Epidermal melanocyte (primary cell): Measurements from ENCODE around the gene ZNF341.
"Not testable (repeated sequence)": the region's sequence is repeated elsewhere in the genome, so short reads cannot be mapped to it uniquely, and the experiment has no call there.

Experiments
- DNase-seq: peaks from one replicate; pipeline ENCODE4 v3.0.0; 2011; ENCODE audit warnings: low spot score; ENCODE audit not compliant: insufficient read length

ZNF341 gene

GRCh38 chr20:33792598-33792989 is 60.8 kb downstream of the ZNF341 start:
- DNase-seq = not testable (repeated sequence)

GRCh38 chr20:33793011-33793931 is 61.5 kb downstream of the ZNF341 start:
- DNase-seq = no peak

GRCh38 chr20:33796263-33796906 is 64.6 kb downstream of the ZNF341 start:
- DNase-seq = no peak

GRCh38 chr20:33796907-33797544 is 65.2 kb downstream of the ZNF341 start:
- no peak for DNase-seq

GRCh38 chr20:33798444-33798843 is 66.6 kb downstream of the ZNF341 start:
- no peak for DNase-seq

GRCh38 chr20:33803921-33804337 is 72.1 kb downstream of the ZNF341 start:
- DNase-seq = no peak

- no peak for DNase-seq
These were observed 76.6 kb downstream of the ZNF341 start for GRCh38 chr20:33808388-33808787.

- no peak for DNase-seq
These were observed 78.5 kb downstream of the ZNF341 start for GRCh38 chr20:33810259-33810658.

GRCh38 chr20:33810885-33811775 is 79.3 kb downstream of the ZNF341 start, which contains the start of gene CHMP4B:
Gene CHMP4B (plus strand): TSS chr20:33811348. CDS start chr20:33811469, 121 bp downstream.
- peak; percentile 99 for DNase-seq

- DNase-seq = no peak
These were observed 80.0 kb downstream of the ZNF341 start for GRCh38 chr20:33811776-33812151.

GRCh38 chr20:33812152-33812849 is 80.5 kb downstream of the ZNF341 start:
- no peak for DNase-seq

- no peak for DNase-seq
These were observed 81.2 kb downstream of the ZNF341 start for GRCh38 chr20:33812908-33813462.

GRCh38 chr20:33814238-33814712 is 82.5 kb downstream of the ZNF341 start:
- DNase-seq = no peak

- DNase-seq = no peak
These were observed 83.9 kb downstream of the ZNF341 start for GRCh38 chr20:33815671-33816070.

- no peak for DNase-seq
These were observed 84.4 kb downstream of the ZNF341 start for GRCh38 chr20:33816191-33816590.

GRCh38 chr20:33817411-33817810 is 85.6 kb downstream of the ZNF341 start:
- no peak for DNase-seq

- no peak for DNase-seq
These were observed 87.7 kb downstream of the ZNF341 start for GRCh38 chr20:33819456-33819855.

GRCh38 chr20:33820362-33820761 is 88.6 kb downstream of the ZNF341 start:
- no peak for DNase-seq

- no peak for DNase-seq
These were observed 89.6 kb downstream of the ZNF341 start for GRCh38 chr20:33821270-33821836.

GRCh38 chr20:33822423-33822822 is 90.6 kb downstream of the ZNF341 start:
- DNase-seq = no peak
